ENCODE measurements around the gene NCSTN.
"Not testable (repeated sequence)": the region's sequence is repeated elsewhere in the genome, so short reads cannot be mapped to it uniquely, and the experiment has no call there.

The NCSTN gene

GRCh38 chr1:160367934-160368923 is 25.0 kb downstream of the NCSTN start:
- H3K4me3 ChIP-seq (ENCODE audit: low read length): no peak overlapping the region
- peak; percentile 66 for DNase-seq (ENCODE audit: low read depth, low spot score)

- H3K4me3 ChIP-seq (ENCODE audit: low read length): no peak overlapping the region
- no peak for DNase-seq (ENCODE audit: low read depth, low spot score)
Measured at GRCh38 chr1:160369087-160369486, 25.9 kb downstream of the NCSTN start.

GRCh38 chr1:160370561-160371345 is 27.6 kb downstream of the NCSTN start:
- H3K4me3 ChIP-seq (ENCODE audit: low read length): no peak overlapping the region
- DNase-seq (ENCODE audit: low read depth, low spot score): no peak

- DNase-seq (ENCODE audit: low read depth, low spot score): no peak
- no peak overlapping the region for H3K4me3 ChIP-seq (ENCODE audit: low read length)
Measured at GRCh38 chr1:160371346-160371631, 28.1 kb downstream of the NCSTN start.

GRCh38 chr1:160371756-160372155 is 28.6 kb downstream of the NCSTN start:
- no peak for DNase-seq (ENCODE audit: low read depth, low spot score)
- H3K4me3 ChIP-seq (ENCODE audit: low read length): no peak overlapping the region

- DNase-seq (ENCODE audit: low read depth, low spot score): no peak
- no peak overlapping the region for H3K4me3 ChIP-seq (ENCODE audit: low read length)
Measured at GRCh38 chr1:160373696-160374095, 30.5 kb downstream of the NCSTN start.

- DNase-seq (ENCODE audit: low read depth, low spot score): no peak
Measured at GRCh38 chr1:160374306-160375110, 31.3 kb downstream of the NCSTN start.

GRCh38 chr1:160375788-160376524 is 32.8 kb downstream of the NCSTN start:
- no peak overlapping the region for H3K4me3 ChIP-seq (ENCODE audit: low read length)
- no peak for DNase-seq (ENCODE audit: low read depth, low spot score)

More at GRCh38 chr1:160374306-160375110, 31.3 kb downstream of the NCSTN start:
- no peak overlapping the region for H3K4me3 ChIP-seq (ENCODE audit: low read length)

- no peak overlapping the region for H3K4me3 ChIP-seq (ENCODE audit: low read length)
- DNase-seq (ENCODE audit: low read depth, low spot score): peak; percentile 74
Measured at GRCh38 chr1:160376525-160377131, 33.4 kb downstream of the NCSTN start.

- no peak overlapping the region for H3K4me3 ChIP-seq (ENCODE audit: low read length)
- DNase-seq (ENCODE audit: low read depth, low spot score): no peak
Measured at GRCh38 chr1:160377585-160378206, 34.5 kb downstream of the NCSTN start.

- DNase-seq (ENCODE audit: low read depth, low spot score); H3K4me3 ChIP-seq (ENCODE audit: low read length): not testable (repeated sequence)
Measured at GRCh38 chr1:160384812-160385211, 41.6 kb downstream of the NCSTN start.

- not testable (repeated sequence) for H3K4me3 ChIP-seq (ENCODE audit: low read length); DNase-seq (ENCODE audit: low read depth, low spot score)
Measured at GRCh38 chr1:160388406-160388805, 45.2 kb downstream of the NCSTN start.

GRCh38 chr1:160394673-160395072 is 51.5 kb downstream of the NCSTN start:
- DNase-seq (ENCODE audit: low read depth, low spot score): no peak
- no peak overlapping the region for H3K4me3 ChIP-seq (ENCODE audit: low read length)

GRCh38 chr1:160397651-160398050 is 54.5 kb downstream of the NCSTN start:
- H3K4me3 ChIP-seq (ENCODE audit: low read length): no peak overlapping the region
- no peak for DNase-seq (ENCODE audit: low read depth, low spot score)

- no peak overlapping the region for H3K4me3 ChIP-seq (ENCODE audit: low read length)
- DNase-seq (ENCODE audit: low read depth, low spot score): no peak
Measured at GRCh38 chr1:160398823-160399222, 55.6 kb downstream of the NCSTN start.

- peak overlapping the region; percentile 58 for H3K4me3 ChIP-seq (ENCODE audit: low read length)
- no peak for DNase-seq (ENCODE audit: low read depth, low spot score)
Measured at GRCh38 chr1:160399544-160400222, 56.5 kb downstream of the NCSTN start.

- DNase-seq (ENCODE audit: low read depth, low spot score): no peak
- peak within 1 kb of the TSS; percentile 58 for H3K4me3 ChIP-seq (ENCODE audit: low read length)
Measured at GRCh38 chr1:160400223-160400645, 57.1 kb downstream of the NCSTN start, which contains the start of gene VANGL2. Gene VANGL2, plus strand, starts transcription at chr1:160400564. Its CDS starts 15,274 bp downstream, at chr1:160415838.
